Smooth muscle cell of the brain vasculature (primary cell): ENCODE results near the gene ARID1B.
"Not testable (repeated sequence)": the region's sequence is repeated elsewhere in the genome, so short reads cannot be mapped to it uniquely, and the experiment has no call there.

Experiments used
- DNase-seq: peaks from one replicate; pipeline ENCODE4 v3.0.0-alpha.2; 2012; ENCODE audit warnings: low read depth, low spot score

Gene ARID1B

DNA sequence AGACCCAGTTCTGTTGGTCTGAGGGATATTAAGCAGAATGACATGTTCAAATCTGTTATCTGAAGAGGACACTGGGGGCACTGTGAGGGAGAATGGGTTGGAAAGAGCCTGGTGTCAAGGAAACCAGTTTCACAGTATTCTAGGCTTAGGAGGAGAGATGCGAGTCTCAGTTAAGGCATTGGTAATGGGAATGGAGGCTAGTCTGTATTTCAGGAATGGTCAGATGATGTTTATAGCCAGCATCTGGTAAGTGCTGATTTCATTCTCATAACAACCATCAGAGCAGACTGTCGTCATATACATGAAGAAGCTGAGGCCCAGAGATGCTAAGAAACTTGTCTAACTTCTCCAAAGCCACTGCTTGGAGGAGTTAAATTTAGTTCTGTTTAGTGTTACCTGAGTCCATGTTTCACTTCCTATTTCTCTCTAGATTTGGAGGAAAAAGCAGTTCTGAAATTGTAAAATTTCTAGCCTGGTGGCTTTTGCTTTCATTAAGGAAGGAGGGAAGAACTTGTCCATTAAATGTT, 242.0 kb downstream of the ARID1B start:
- no peak for DNase-seq

DNA sequence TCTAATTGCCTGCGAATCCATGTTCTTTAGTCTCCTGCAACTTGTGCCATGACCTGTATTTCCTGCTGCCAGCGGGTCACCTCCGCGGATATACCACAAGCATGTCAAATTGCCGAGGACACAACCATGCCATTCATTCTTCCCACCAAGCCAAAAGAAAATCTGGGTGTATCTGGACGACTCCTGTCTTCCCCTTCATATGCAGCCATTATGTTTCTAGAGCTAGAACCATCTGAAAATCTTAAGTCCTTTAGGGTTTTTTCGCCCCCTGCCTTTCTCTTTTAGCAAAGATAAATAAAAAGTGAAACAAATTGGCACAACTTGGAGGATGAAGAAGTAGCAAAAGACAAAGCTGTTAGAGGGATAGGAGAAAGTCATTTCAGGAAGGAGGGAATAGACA, 242.6 kb downstream of the ARID1B start:
- DNase-seq = no peak

DNA sequence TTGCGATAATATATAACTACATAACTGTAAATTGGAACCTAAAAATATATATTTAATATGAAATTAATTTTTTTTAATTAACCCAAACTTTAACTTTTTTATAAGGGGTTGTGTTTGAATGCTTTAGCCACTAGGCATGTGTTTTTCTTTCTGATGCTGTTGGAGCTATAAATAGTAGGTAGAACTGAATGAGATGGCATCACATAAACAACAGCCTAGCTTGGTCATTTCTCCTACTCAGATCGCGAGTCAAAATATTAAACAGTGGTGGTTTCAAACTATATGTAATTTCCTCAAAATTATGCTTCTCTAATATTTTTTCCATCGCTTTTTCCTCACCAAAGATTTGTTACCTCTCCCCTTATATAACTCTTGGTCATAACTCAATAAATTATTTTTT, 243.2 kb downstream of the ARID1B start:
- no peak for DNase-seq

DNA sequence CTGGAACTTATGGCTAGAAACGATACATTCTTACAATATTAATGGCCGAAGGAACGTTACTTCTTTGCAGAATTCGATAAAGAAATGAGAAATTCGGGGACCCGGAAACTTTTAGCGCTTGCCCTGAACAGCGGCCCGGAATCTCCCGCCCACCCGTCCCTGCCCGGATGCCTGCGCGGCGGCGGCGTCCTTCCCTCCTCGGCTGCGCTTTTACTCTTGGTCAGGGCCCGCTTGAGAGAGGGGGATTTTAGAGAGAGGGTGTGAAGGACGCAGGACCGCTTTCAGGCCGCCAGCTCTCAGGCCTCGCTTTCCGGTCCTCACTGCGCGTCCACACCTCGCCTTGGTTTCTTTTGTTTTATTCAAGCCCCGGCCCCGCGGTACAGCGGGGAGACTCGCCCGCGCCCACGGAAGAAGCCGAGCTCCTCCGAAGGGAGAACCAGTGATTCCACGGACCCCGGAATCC, 243.7 kb downstream of the ARID1B start:
- no peak for DNase-seq

DNA sequence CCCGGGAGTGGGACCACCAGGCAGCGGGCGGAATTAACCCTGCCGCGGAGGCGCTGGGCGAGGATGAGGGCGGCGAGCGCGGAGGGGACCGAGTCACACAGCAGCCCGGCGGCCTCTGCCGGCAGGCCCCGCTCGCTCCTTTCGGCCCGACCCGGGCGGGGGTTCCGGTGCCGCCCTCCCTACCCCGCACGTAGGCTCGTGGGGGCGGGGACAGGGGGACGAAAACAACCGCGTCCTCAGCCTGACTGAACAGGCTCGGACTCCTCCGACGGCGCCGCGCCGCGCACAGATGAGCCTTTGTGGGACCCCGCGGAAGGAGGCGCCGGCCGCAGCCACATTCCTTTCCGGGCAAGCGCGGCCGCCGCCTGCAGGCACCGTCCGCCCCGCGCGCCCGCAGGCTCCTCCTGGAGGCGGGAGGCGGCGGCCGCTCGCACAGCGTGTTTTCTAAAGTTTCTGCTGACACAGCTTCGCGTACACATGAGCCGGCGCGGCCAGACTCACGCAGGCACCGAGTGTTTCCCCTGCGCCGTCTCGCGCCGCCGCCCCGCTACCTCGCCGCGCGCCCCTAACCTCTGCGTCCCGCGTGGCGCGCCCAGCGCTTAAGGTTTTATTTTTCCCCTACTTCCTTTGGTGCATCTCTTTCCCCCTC, 244.3 kb downstream of the ARID1B start:
- peak; percentile 74 for DNase-seq

DNA sequence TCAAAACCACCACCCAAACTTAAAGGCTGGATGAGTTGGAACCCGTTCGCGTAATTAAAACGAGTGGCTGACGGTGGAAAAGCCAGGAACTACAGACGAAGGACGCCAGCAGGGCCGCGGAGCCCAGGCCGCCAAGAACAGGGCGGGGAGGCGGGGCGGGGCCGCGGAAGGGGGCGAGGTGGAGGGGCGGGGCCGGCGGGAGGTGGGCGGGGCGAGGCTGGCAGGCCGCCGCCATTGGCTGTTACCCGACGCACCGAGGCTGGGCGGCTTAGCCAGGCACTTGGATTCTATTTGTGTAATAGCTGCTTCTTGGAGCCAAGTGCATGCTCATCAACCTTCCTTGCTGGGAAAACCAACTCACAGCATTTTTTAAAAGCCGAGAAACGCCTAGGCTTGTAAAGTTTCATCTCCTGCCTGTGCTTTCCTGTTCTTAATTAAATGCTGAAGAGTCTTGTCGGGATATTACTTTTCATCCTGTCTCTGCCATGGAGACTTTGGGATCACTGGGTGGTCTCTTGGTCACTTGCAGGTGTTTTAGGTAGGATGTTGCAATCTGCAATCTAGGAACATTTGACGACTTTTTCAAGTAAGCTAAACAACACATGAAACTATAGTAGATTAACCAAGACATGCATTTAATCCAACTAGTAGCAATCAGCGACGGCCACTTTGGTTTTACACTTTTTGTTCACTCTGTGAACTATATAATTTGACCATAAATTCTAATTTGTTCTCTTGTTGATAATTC, 245.0 kb downstream of the ARID1B start:
- no peak for DNase-seq

DNA sequence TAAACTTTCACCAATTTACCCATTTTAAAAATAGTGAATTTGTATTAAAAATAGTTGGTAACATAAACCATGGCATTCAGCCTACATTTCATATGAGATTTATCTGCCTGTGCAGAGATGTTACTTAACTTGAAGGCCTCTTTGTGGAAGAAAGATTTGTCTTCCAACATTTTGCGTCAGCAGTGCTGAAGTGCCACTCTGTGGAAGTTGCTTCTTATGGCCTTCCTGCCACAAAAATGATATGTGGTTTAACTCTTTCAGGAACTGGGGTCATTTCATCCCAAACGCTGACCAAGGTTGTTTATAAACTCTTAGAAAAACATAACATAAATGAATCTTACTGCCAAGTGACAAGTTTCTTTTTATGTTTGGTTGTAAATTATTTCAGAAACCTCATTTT, 246.8 kb downstream of the ARID1B start:
- no peak for DNase-seq

DNA sequence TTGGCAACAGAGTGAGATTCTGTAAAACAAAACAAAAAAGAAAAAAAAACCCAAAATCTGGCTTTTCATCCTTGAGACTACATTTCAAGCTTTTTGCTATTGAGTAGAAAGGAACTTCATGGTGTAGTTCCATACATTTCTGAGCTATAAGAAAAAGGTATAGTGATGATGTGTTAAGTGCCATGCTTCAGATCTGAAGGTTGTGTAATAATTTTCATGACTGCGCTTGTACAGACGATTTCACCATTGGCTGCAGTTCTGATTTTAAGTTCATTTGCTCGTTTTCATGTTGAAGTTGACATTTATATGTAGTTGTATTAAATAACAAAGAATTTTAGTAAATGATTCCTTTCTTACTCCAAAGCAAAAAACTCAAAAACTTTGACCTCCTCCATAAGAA, 247.6 kb downstream of the ARID1B start:
- no peak for DNase-seq

DNA sequence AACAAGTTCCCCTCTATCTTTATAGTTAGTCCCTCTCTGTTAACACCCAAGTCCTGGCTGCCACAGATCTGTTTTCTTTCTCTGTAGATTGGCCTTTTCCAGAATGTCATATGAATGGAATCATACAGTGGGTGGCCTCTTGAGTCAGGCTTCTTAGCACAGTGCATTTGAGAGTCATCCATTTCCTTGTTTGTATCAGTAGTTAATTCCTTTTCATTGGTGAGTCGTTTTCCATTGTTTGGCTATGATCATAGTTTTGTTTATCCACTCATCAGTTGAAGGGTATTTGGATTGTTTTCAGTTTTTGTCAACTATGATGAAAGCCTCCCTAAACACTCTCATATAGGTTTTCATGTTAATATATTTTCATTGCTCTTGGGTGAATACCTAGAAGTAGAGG, 248.3 kb downstream of the ARID1B start:
- DNase-seq = no peak

DNA sequence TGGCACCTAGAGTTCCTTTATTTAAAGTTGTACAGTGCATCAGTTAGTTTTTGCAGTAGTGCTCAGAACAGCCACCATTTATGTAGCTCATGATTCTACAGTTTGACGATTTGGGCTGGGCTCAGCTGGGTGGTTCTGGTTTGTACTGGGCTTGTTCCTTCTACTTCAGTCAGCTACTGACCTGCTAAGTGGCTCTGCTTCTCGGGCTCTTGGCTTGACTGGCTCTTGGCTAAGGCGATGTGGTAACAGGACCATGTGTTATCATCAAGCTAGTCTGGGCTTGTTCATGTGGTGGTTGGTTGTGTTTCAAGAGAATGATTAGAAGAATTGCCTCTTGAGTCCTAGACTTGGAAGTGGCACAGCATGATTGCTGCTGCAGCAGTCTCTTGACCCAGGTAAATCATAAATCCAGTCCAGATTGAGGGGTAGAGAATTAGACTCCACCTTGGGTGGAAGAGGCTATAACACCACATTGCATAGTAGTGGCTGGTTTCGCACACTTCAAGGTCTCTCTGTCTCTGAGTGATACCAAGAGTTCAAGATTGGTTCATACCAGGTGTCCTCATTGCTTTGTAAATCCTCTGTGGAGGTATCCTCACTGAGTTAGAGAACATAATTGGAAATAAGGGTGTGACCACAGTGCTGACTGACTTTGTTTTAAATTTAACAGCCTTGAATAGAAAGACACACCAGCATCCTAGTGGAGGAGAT, 253.0 kb downstream of the ARID1B start:
- no peak for DNase-seq

DNA sequence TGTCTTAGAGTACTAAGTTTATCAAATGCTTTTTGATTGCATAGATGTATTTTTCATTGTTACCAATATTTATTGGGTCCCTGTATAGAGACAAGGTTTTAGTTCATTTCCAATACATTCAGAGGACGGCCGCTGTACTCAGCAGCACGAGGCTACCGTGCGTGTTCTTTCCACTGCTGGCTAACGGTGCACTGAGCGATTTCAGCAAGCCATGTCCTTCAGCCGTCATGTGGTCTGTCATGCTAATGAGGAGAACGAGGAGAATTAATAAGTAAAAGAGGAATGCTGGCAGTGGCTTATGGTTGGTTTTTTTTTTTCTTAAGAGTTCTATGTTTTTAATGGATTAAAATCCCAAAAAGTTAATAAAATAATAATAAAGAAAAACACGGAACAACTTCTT, 253.6 kb downstream of the ARID1B start:
- DNase-seq = no peak

DNA sequence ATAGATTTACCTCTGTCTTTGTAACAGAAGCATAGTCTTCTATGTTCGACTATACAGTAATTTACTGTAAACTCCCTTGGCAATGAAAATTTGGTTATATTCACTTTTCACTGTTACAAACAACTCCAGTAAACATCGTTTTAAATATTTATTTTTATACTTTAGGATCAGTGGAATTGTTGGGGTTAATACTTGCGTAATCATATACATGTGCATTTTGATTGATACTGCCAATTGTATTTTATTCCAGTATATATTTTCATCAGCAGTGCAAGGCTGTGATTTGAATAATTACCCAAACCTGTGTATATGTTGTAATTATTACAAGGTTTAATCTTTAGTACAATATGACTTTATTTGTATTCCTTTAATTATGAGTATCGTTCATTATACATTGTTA, 255.7 kb downstream of the ARID1B start:
- DNase-seq = no peak

DNA sequence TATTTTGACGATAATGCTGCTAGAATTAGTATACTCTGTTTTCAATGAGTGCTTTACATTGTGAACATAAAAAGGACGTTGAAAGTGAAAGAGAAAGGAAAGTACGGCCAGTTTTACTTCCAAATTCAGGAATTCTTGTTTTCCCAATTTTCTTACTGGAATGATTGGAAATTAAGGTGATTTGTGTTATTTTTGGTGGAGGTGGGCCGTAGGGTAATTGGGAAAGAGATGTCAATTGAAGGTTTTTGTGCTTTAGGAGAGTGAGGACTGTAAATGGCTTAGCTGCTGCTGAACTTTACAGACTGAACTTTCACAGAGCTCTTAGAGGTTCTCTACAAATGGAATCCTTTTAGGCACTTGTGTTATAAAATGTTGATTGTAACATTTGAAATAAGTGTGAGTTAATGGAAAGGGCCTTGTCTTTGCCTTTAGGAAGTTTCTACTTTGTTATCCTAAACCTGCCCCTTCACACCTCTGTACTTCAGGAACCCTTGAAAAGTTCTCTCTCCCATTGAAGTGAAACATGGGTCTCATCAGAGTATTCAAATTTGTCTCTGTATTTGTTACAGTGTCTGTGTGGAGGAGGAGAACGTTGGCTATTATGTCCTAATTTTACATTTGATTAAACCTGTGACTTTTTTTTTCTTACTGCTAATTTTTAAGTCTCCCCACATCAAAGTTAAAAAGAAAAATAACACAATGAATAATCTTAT, 256.4 kb downstream of the ARID1B start:
- no peak for DNase-seq

DNA sequence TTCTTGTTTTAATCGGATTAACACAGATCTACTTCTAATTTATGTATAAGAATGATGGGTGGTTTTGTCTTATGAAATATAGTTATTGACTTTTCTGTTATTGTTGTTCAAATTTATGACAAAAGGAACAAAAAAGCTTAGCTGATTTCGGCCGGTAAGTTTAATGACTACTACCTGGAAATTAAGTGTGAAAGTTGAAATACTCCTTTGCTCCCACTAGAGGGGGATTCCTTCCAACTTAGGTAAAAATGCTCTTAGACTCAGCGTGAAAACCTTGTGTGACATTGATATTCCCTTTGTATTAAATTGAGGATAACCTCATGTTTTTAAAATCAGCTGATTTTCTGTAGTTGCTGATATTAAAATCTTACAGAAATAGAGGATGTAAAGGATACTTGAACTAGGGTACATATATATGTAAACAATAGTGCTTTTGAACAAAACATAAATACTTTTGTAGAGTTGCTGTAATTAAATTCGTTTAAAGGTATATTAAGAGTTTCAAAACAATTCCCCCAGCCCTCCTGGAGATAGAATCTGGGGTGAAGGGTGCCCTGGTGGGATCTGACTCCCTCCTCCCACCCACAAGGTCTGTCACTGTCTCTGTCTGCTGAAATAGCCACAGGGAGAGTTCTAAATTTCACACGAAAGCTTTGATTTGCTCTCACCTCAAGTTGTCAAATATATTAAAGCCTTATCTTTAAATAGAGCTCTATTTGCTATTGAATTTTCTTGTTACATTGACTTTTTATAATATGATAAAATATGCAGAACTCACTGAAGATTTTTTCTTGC, 257.5 kb downstream of the ARID1B start:
- no peak for DNase-seq

DNA sequence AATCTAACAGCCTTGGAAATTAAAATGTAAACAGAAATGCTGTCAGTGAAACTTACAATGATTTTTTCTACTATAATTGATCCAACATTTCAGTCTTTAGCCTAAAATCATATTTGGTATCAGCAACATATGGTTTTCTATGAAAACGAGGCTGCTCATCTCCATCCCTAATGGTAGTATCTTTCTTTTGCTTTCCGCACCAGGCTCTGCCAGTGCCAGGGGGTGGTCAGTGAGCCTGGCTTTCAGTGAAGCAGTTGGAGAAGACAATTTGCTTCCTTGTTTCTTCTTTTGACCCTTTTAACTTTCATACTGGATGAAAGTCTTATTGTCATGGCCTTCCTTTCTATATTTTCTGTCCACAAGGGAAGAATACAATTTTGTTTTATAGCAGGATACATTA, 258.4 kb downstream of the ARID1B start:
- DNase-seq = no peak

DNA sequence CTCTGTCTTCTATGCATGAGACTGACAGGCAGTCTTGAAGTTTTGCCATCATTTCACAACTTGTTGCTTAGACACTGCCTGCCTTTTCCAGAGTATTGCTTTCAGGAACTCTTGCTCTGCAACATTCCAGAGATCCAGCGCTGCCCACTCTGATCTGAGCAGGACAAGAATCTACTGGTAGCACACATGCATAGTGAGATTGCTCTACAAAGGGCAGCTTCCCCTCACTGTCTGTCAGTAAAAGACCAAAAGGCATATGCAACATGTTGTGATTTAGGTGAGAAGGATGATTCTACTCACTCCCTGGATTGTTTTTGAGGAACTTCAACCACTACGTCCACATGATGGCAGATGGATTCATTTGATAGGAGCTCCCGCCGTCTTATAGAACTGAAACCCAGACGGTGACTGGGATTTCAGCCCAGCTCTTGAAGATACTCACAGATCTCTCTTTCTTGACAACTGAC, 259.1 kb downstream of the ARID1B start:
- DNase-seq = no peak

DNA sequence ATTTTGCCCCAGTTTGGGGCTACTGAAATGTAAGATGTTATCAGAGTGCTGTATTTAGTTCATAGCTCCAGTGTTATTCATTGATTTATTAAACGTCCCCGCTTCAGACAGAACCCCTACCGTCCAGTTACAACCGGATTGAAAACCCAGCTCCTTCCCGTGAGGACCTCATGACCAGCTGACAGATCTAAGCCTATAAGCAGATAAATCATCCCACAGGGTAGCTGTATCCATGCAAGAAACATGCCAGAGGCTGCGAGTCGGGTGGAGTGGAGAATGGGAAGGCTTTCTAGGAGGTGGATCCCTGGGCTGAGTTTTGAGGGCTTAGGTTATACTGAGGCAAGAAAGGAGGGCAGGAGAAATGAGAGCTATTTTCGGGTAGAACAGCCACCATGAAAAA, 260.0 kb downstream of the ARID1B start:
- no peak for DNase-seq

DNA sequence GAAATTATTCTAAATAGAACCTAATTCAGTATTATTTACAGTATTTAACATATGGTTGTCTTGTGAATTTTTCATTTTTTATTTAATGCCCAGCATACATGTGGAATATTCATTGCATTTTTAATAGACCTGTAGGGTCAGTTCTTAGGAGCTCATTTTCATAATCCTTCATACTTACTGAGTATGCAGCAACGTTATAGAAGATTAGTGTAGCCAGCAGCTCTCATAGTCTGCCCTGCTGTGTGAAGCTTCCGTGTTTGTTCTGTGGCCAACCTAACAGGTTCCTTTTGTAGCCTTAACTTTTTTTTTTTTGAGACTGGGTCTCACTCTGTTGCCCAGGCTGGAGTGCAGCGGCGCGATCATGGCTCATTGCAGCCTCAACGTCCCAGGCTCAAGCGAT, 261.4 kb downstream of the ARID1B start:
- DNase-seq = no peak

DNA sequence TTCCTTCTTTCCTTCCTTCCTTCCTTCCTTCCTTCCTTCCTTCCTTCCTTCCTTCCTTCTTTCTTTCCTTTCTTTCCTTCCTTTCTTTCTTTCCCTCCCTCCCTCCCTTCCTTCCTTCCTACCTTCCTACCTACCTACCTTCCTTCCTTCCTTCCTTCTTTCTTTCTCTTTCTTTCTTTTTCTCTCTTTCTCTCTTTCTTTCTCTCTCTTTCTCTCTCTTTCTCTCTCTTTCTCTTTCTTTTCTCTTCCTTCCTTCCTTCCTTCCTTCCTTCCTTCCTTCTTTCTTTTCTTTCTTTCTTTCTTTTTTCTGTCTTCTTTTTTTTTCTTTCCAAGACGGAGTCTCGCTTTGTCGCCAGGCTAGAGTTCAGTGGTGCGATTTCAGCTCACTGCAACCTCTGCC, 262.5 kb downstream of the ARID1B start:
- not testable (repeated sequence) for DNase-seq

DNA sequence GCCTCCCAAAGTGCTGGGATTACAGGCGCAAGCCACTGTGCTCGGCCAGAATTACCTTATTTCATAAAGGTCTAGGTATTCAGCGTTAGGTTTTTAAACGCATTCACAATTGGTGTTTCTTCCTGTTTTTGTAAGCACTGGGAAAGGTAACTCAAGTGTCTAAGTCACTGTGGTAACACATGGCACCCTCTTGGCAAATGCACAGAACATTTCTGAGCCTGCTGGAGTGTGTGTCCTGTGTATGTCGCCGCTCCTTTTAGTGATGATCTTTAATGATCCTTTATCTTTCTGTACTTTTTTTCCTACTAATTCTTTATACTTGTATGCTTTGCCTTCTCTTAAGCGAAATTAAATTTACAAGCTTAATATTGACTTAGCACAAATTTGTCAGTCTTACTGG, 263.0 kb downstream of the ARID1B start:
- DNase-seq = no peak
